Neural cell (in vitro differentiated cells): ENCODE measurements around the gene PRODH2. TPM values are rescaled to one million over a fixed set of nuclear protein-coding genes. Genes with fewer than 3 reads are reported as not detected.

ENCODE experiments used
- H2AFZ ChIP-seq: fragments of 200-600, 300-800 bp; sonication (generic), shearing (Covaris generic); 2 replicates; pipeline ENCODE4 v1.6.0; 2014; ENCODE audit warnings: low read depth, mild to moderate bottlenecking, antibody characterized with exemption, low read length, moderate library complexity
- H3F3A ChIP-seq: fragments of 200-600 bp; shearing (Covaris generic); 2 replicates; pipeline ENCODE4 v1.6.1; 2016; ENCODE audit warnings: mild to moderate bottlenecking, moderate library complexity, mixed read lengths, antibody characterized with exemption, low read length; ENCODE audit not compliant: insufficient read depth, poor library complexity, severe bottlenecking
- H3K27ac ChIP-seq: fragments of 200-600, 300-800 bp; sonication (generic), shearing (Covaris generic); 2 replicates; pipeline ENCODE4 v1.5.1; 2014; ENCODE audit warnings: mild to moderate bottlenecking, low read length, moderate library complexity
- H3K27me3 ChIP-seq: fragments of 300-800, 200-600 bp; sonication (generic), shearing (Covaris generic); 2 replicates; pipeline ENCODE4 v1.6.0; 2014; ENCODE audit warnings: mild to moderate bottlenecking, low read depth, low read length, moderate library complexity; ENCODE audit not compliant: insufficient read depth
- H3K36me3 ChIP-seq: fragments of 300-800, 200-600 bp; sonication (generic), shearing (Covaris generic); 2 replicates; pipeline ENCODE4 v1.5.1; 2014; ENCODE audit warnings: mild to moderate bottlenecking, antibody characterized with exemption, low read length, moderate library complexity; ENCODE audit not compliant: insufficient read depth
- H3K4me2 ChIP-seq: fragments of 300-800, 200-600 bp; sonication (generic), shearing (Covaris generic); 2 replicates; pipeline ENCODE4 v1.6.0; 2014; ENCODE audit warnings: mild to moderate bottlenecking, low read length
- H3K4me3 ChIP-seq: fragments of 300-800, 200-600 bp; sonication (generic), shearing (Covaris generic); 2 replicates; pipeline ENCODE4 v1.5.1; 2014; ENCODE audit warnings: mild to moderate bottlenecking, low read length, moderate library complexity
- H3K79me2 ChIP-seq: fragments of 200-600 bp; shearing (Covaris generic); replicated peaks from 2 replicates; pipeline ENCODE4 v1.6.0; 2014; ENCODE audit warnings: mild to moderate bottlenecking, low read length, moderate library complexity; ENCODE audit not compliant: insufficient read depth
- H3K9ac ChIP-seq: fragments of 300-800, 200-600 bp; sonication (generic), shearing (Covaris generic); 2 replicates; pipeline ENCODE4 v1.6.1; 2016; ENCODE audit warnings: mild to moderate bottlenecking, low read length, mixed read lengths
- H3K9me2 ChIP-seq: fragments of 200-600 bp; shearing (Covaris generic); 2 replicates; pipeline ENCODE4 v1.6.1; 2016; ENCODE audit warnings: mild to moderate bottlenecking, low read length, mixed read lengths; ENCODE audit not compliant: insufficient read depth
- H3K9me3 ChIP-seq: fragments of 200-600, 300-800 bp; sonication (generic), shearing (Covaris generic); 2 replicates; pipeline ENCODE4 v1.6.1; 2016; ENCODE audit warnings: mild to moderate bottlenecking, mixed run types, low read length, moderate library complexity, mixed read lengths
- H4K20me1 ChIP-seq: fragments of 200-600 bp; shearing (Covaris generic); 2 replicates; pipeline ENCODE4 v1.6.1; 2016; ENCODE audit warnings: mild to moderate bottlenecking, mixed run types; ENCODE audit not compliant: insufficient read depth
- CTCF ChIP-seq: fragments of 450-650 bp; IDR thresholded peaks from 2 replicates; pipeline ENCODE4 v1.5.1; 2014; ENCODE audit warnings: antibody characterized with exemption, mild to moderate bottlenecking, moderate library complexity; ENCODE audit not compliant: poor library complexity, severe bottlenecking
- EP300 ChIP-seq: fragments of 450-650 bp; conservative IDR thresholded peaks from 2 replicates; pipeline ENCODE4 v1.6.1; 2014; ENCODE audit warnings: antibody characterized with exemption, mild to moderate bottlenecking, moderate library complexity; ENCODE audit not compliant: poor library complexity, severe bottlenecking
- EZH2 ChIP-seq: fragments of 200-600, 300-800 bp; shearing (Covaris generic), sonication (generic); IDR thresholded peaks from 2 replicates; pipeline ENCODE4 v1.6.1; 2014; ENCODE audit warnings: antibody characterized with exemption, low read length, borderline replicate concordance, mild to moderate bottlenecking; ENCODE audit not compliant: insufficient read depth, poor library complexity, severe bottlenecking
- MXI1 ChIP-seq: fragments of 450-650 bp; conservative IDR thresholded peaks from 2 replicates; pipeline ENCODE4 v1.6.1; 2014; ENCODE audit warnings: antibody characterized with exemption, mild to moderate bottlenecking; ENCODE audit not compliant: poor library complexity, severe bottlenecking
- POLR2AphosphoS5 ChIP-seq: IDR thresholded peaks from 2 replicates; pipeline ENCODE4 v1.6.1; 2012
- RAD21 ChIP-seq: fragments of 450-650 bp; conservative IDR thresholded peaks from 2 replicates; pipeline ENCODE4 v1.6.1; 2014; ENCODE audit warnings: antibody characterized with exemption, mild to moderate bottlenecking, moderate library complexity
- REST ChIP-seq: IDR thresholded peaks from 2 replicates; pipeline ENCODE4 v1.6.1; 2012; ENCODE audit warnings: borderline replicate concordance
- SMC3 ChIP-seq: fragments of 450-650 bp; conservative IDR thresholded peaks from 2 replicates; pipeline ENCODE4 v1.6.1; 2014; ENCODE audit warnings: antibody characterized with exemption, mild to moderate bottlenecking, moderate library complexity; ENCODE audit not compliant: poor library complexity
- TAF1 ChIP-seq: IDR thresholded peaks from 2 replicates; pipeline ENCODE4 v1.6.1; 2012; ENCODE audit warnings: low read depth
- polyA plus RNA-seq: library from polyadenylated mRNA; depleted of rRNA; stranded (reverse); fragments of >200 nt; gene quantifications from 2 replicates; pipeline ENCODE4 v1.2.3, GENCODE V29; 2014

Gene PRODH2
- polyA plus RNA-seq, 1 donor from 2014 or later: not detected

- no peak overlapping the region for H3K9ac ChIP-seq
- H3K79me2 ChIP-seq: peaks cover 22% of the 10 kb centered on the region
- TF ChIP-seq CTCF (no peak), TAF1 (no peak), EZH2 (no peak), EP300 (no peak), MXI1 (no peak), POLR2AphosphoS5 (no peak), REST (no peak), RAD21 (no peak), SMC3 (no peak)
Observed at GRCh38 chr19:35750167-35750566, 62.5 kb downstream of the PRODH2 start.

More at GRCh38 chr19:35750167-35750566, 62.5 kb downstream of the PRODH2 start:
- H3K27ac ChIP-seq: no peak overlapping the region
- H3K4me3 ChIP-seq: no peak overlapping the region
- H2AFZ ChIP-seq: no peak overlapping the region
- no peaks in the 10 kb centered on the region for H3K9me2 ChIP-seq
- H3K9me3 ChIP-seq: no peaks in the 10 kb centered on the region
- H4K20me1 ChIP-seq: no peaks in the 10 kb centered on the region
- H3K36me3 ChIP-seq: peaks cover 8% of the 10 kb centered on the region
- H3K4me2 ChIP-seq: no peak overlapping the region
- H3K27me3 ChIP-seq: no peaks in the 10 kb centered on the region
- H3F3A ChIP-seq: no peaks in the 10 kb centered on the region

Other genes with a start within 250 kb of the PRODH2 start
- gene ATP4A, start 249.2 kb downstream of the PRODH2 start, polyA plus RNA-seq: 0.34 TPM in 1 of 2 replicates, not detected in the other
- gene PMIS2, start 226.7 kb downstream of the PRODH2 start, polyA plus RNA-seq: not detected in 2 replicates
- 13.1 and 14.4 TPM in 2 replicates for gene HAUS5, start 200.1 kb downstream of the PRODH2 start, polyA plus RNA-seq
- gene RBM42, start 183.8 kb downstream of the PRODH2 start, polyA plus RNA-seq: 58.5 and 73.5 TPM in 2 replicates
- gene ETV2, start 171.1 kb downstream of the PRODH2 start, polyA plus RNA-seq: 0.58 TPM in 1 of 2 replicates, not detected in the other
- 860 and 1,013 TPM in 2 replicates for gene COX6B1, start 164.5 kb downstream of the PRODH2 start, polyA plus RNA-seq
- 0.26 TPM in 1 of 2 replicates, not detected in the other for gene UPK1A, start 146.3 kb downstream of the PRODH2 start, polyA plus RNA-seq
- gene ZBTB32, start 108.3 kb downstream of the PRODH2 start, polyA plus RNA-seq: not detected in 2 replicates
- gene KMT2B, start 94.8 kb downstream of the PRODH2 start, polyA plus RNA-seq: 9.0 and 15.8 TPM in 2 replicates
- 4.6 and 7.2 TPM in 2 replicates for gene IGFLR1, start 70.4 kb downstream of the PRODH2 start, polyA plus RNA-seq
- 54.7 and 57.0 TPM in 2 replicates for gene U2AF1L4, start 67.4 kb downstream of the PRODH2 start, polyA plus RNA-seq
- 46.2 and 46.7 TPM in 2 replicates for gene PSENEN, start 67.2 kb downstream of the PRODH2 start, polyA plus RNA-seq
- 25.7 and 37.2 TPM in 2 replicates for gene LIN37, start 64.3 kb downstream of the PRODH2 start, polyA plus RNA-seq
- not detected in 2 replicates for gene HSPB6, start 55.8 kb downstream of the PRODH2 start, polyA plus RNA-seq
- 1.2 and 1.5 TPM in 2 replicates for gene PROSER3, start 54.7 kb downstream of the PRODH2 start, polyA plus RNA-seq
- 20.5 and 46.0 TPM in 2 replicates for gene ARHGAP33, start 37.3 kb downstream of the PRODH2 start, polyA plus RNA-seq
- gene NPHS1, start 39.7 kb upstream of the PRODH2 start, polyA plus RNA-seq: 0.05 and 2.8 TPM in 2 replicates
- gene KIRREL2, start 44.1 kb upstream of the PRODH2 start, polyA plus RNA-seq: 0.79 and 2.1 TPM in 2 replicates
- gene APLP1, start 55.7 kb upstream of the PRODH2 start, polyA plus RNA-seq: 390 and 407 TPM in 2 replicates
- gene NFKBID, start 87.7 kb upstream of the PRODH2 start, polyA plus RNA-seq: 6.2 and 6.8 TPM in 2 replicates
- not detected in 2 replicates for gene HCST, start 89.7 kb upstream of the PRODH2 start, polyA plus RNA-seq
- not detected in 2 replicates for gene TYROBP, start 95.5 kb upstream of the PRODH2 start, polyA plus RNA-seq
- 10.1 and 11.1 TPM in 2 replicates for gene LRFN3, start 123.5 kb upstream of the PRODH2 start, polyA plus RNA-seq
- 65.3 and 71.6 TPM in 2 replicates for gene SDHAF1, start 182.3 kb upstream of the PRODH2 start, polyA plus RNA-seq
- 0.16 and 0.19 TPM in 2 replicates for gene SYNE4, start 196.0 kb upstream of the PRODH2 start, polyA plus RNA-seq
- 45.6 and 63.2 TPM in 2 replicates for gene ALKBH6, start 201.4 kb upstream of the PRODH2 start, polyA plus RNA-seq
- 5.6 and 7.8 TPM in 2 replicates for gene CLIP3, start 220.0 kb upstream of the PRODH2 start, polyA plus RNA-seq
- gene THAP8, start 241.4 kb upstream of the PRODH2 start, polyA plus RNA-seq: 3.8 and 5.5 TPM in 2 replicates
- gene WDR62, start 242.1 kb upstream of the PRODH2 start, polyA plus RNA-seq: 0.35 and 0.84 TPM in 2 replicates